Body of pancreas (tissue), 4 donors: ENCODE results near the gene GYS1.

Experiments
- POLR2A ChIP-seq, 3 donors: fragments of 450-650 bp; IDR thresholded peaks; one replicate each; pipeline ENCODE4 v1.6.1; 2016; ENCODE audit warnings: antibody characterized with exemption in 3 of 3, mild to moderate bottlenecking in 2 of 3
- TF ChIP-seq, protein P1 (sequence below), 7 experiments: fragments of 450-650 bp in 4 of 7; fragments of 200-600 bp in 3 of 7; sonication (generic) in 3 of 7; IDR thresholded peaks; one replicate each; pipeline ENCODE4 v1.5.1; 2016 to 2019; ENCODE audit warnings: antibody characterized with exemption in 7 of 7

- TF ChIP-seq, protein P1, sequence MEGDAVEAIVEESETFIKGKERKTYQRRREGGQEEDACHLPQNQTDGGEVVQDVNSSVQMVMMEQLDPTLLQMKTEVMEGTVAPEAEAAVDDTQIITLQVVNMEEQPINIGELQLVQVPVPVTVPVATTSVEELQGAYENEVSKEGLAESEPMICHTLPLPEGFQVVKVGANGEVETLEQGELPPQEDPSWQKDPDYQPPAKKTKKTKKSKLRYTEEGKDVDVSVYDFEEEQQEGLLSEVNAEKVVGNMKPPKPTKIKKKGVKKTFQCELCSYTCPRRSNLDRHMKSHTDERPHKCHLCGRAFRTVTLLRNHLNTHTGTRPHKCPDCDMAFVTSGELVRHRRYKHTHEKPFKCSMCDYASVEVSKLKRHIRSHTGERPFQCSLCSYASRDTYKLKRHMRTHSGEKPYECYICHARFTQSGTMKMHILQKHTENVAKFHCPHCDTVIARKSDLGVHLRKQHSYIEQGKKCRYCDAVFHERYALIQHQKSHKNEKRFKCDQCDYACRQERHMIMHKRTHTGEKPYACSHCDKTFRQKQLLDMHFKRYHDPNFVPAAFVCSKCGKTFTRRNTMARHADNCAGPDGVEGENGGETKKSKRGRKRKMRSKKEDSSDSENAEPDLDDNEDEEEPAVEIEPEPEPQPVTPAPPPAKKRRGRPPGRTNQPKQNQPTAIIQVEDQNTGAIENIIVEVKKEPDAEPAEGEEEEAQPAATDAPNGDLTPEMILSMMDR (IDR thresholded peaks at IDR 0.05) = no peak
- no peak for TF ChIP-seq POLR2A (IDR thresholded peaks at IDR 0.05)
Observed at GRCh38 chr19:48925240-48925843, 67.8 kb downstream of the GYS1 start.
